ELF-1 (cell line): ENCODE data around the gene SPI1.

Source experiments
- DNase-seq: peaks from one replicate; pipeline ENCODE4 v3.0.0-alpha.2; 2016; ENCODE audit warnings: low read depth, low spot score

Gene SPI1

GRCh38 chr11:47406896-47407745, 28.8 kb upstream of the SPI1 start:
- DNase-seq: no peak

- no peak for DNase-seq
These were observed 25.2 kb upstream of the SPI1 start for GRCh38 chr11:47403571-47403970.

DNA sequence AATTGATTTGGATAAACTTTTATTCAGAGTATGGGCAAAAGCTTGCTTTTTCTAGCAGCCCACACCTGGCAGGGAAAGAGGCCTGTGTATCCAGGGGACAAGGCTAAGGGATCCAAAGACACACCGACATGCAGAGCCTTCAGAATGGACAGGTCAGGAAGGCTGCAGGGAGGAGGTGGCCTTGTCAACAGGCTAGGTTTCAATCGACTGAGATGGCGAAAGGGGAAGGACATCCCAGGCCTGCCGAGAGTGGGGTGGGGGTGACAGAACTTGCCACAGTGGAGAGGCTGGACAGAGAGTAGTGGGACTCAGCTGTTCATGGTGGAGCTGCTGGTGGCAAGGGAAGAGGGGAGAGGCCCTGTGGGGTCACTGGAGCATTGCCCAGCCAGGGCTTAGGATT, 24.8 kb upstream of the SPI1 start:
- no peak for DNase-seq

GRCh38 chr11:47400768-47401279, 22.5 kb upstream of the SPI1 start:
- peak; percentile 35 for DNase-seq

GRCh38 chr11:47399860-47400767, 21.8 kb upstream of the SPI1 start:
- DNase-seq: peak; percentile 34

- DNase-seq: peak; percentile 41
These were observed 20.2 kb upstream of the SPI1 start for GRCh38 chr11:47398551-47398950.

DNA sequence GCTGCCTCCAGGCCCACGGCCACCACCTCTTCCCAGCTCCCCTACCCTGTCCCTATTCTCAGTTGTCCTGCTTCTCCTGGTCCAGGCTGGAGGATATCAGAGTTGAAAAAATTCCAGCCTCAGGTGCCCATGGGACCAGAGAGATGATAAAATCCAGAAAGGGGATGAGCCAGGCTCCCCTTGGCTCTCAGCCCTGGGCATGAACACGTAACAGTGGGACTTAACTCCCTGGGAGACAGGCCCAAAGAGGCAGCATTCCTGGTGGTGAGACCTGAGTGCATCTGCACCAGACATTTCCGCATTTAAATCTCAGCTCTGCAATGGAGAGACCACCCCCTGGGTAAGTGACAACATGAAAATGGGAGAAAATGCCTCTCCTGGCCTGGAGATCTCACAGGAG, 19.7 kb upstream of the SPI1 start:
- no peak for DNase-seq

DNA sequence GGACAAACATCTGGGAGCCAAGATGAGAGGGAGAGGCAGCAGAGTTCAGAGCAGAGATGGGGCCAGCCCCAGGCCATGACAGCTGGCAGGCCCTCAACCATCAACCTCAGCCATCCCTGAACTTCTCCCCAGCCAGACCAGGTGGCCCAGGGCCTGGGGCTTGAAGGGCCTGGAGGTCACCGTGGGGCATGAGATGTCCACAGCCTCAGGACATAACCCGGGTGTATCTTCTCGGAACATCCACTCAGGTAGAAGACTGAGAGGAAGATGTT, 17.6 kb upstream of the SPI1 start:
- no peak for DNase-seq

GRCh38 chr11:47395223-47396048, 17.1 kb upstream of the SPI1 start:
- DNase-seq: no peak

DNA sequence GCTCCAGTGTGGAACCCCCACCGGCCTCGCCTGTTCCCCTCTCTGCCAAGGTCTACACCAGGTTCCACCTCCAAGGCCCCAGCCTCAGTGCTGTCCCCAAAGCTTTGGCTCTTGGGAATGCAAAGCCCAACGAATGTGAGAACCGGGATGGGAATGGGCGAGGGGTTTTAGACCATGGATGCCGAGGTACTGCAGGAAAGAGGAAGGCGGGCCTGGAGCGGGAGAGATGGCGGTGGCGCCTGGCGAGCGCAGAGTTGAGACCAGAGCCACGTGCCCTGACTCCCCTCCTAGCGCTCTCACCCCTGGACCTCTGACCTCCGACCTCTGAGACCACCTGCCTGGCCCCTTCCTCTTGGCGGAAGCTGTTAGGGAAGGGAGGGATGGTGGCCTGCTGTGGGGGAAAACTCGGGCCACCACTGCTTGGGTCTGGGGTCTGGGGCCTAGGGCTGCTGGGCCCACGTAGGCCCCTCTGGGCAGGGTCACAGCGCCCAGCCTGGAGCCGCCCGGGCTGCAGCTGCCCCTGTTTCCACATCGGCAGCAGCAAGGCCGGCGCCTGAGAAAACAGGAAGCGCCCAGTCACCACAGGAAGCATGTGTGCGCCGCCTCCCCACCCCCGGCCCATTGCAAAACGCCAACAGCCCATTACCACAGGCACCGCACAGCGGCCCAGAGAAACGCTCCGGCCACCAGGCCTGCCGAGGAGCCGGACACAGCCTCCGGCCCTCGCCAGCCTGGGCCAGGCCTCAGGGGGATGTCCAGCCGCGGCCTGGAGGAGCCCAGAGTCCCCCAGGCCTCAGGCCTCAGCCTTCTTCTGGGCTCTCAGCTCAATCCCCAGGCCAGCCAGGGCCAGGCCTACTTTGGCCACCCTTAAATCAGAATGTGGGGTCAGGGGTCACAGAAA, 16.2 kb upstream of the SPI1 start:
- DNase-seq: no peak

- DNase-seq: no peak
These were observed 15.6 kb upstream of the SPI1 start for GRCh38 chr11:47394050-47394321.

DNA sequence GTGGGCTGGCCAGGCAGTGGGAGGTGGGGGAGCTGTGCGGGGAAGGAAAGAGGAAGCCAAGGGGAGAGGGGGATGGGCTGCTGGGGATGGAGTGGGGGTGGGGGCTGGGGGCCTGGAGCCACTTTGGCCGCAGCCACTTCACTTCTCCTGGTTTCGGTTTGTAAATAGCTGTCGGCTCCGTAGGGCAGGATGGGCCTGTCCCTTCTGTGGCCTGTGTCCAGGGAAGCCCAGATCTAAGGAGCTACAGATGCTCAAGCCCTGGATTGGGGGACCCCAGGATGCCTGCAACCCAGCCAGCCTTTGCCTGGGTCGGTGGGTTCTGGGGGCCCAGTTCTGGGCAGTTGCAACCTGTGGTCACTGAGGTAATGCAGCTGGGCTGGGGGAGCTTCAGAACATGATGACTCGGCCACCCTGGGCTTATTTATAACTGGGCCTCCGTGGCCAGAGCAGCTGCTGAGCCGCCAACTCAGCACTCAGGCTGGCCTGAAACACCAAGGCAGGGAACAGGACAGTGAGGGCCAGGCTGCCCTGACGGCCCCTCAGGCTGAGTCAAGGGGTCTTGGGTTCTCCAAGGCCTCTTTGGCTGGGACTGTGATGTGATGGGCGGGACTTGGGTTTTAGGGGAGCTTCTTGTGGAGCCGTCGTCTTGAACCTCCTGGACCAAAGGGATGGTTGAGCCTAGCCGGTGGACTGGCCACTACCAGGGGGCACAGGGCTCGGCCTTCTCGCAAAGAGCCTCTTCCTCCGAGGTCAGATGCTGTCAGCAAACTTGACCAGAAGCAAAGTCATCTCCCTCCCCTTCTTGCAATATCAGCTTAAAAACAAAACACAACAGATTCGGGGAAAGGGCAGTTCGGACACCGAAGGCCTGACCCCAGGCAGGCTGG, 15.1 kb upstream of the SPI1 start:
- DNase-seq: no peak

- no peak for DNase-seq
These were observed 14.3 kb upstream of the SPI1 start for GRCh38 chr11:47392546-47393162.

GRCh38 chr11:47391711-47392432, 13.5 kb upstream of the SPI1 start:
- DNase-seq: no peak

GRCh38 chr11:47391077-47391583, 12.8 kb upstream of the SPI1 start:
- no peak for DNase-seq

DNA sequence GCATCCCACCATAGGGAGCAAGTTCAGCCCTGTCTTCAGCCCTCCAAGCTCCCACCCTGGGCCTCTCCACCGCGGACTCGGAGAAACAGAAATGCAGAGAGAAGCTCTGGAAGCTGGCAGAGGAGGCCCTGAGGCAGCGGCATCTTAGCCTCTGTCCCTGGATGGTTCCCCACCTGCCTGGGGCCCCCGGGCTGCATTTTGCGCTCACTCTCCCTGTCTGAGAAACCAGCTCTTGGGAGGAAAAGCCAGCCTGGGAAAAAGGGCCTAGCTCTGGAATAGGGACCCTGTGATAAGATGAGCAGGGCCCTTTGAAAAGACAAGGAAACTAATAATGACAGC, 12.0 kb upstream of the SPI1 start:
- no peak for DNase-seq

DNA sequence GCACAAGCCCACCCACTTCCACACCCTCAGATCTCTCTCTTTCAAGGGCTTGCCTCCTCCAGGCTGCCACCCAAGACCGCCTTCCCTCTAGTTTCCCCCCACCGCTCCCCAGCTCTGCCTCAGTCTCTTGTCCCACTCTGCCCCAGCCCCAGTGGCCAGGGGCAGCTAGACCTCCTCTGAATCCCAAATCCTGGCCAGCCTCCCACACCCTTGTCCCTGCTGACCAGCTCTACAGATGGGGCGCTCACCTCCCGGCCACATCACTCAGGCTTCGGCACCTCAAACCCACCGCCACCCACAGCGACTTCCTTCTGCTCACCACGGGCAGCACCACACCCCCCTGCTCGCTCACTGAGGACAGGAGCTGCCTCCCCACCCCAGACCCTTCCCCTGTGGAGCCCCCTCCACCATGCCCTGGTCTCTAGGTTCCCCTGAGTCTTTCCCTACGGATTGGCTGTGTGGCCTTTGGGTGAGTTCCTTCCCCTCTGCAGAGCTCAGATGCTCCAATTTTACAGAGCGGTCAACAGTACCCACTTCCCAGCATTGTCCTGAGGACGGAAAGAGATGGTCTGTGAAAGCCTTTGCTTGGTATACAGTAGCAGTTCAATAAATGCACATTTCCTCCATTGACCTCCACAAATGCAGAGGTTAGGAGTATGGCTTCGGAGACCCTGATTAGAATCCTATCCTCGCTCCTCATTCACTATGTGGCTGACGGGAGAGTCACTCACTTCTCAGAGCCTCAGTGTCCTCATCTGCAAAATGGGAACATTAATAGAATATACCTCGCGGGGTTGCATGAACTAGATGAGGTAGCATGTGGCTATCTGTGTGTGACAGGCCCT, 11.5 kb upstream of the SPI1 start:
- no peak for DNase-seq
